Caki2 (cell line): Measurements from ENCODE around the gene PDE10A. TPM values are rescaled to one million over a fixed set of nuclear protein-coding genes. Genes with fewer than 3 reads are reported as not detected.
"Not testable (repeated sequence)": the region's sequence is repeated elsewhere in the genome, so short reads cannot be mapped to it uniquely, and the experiment has no call there.

Source experiments
- DNase-seq: peaks from one replicate; pipeline ENCODE4 v3.0.0-alpha.2; 2015; ENCODE audit warnings: low read depth
- in situ Hi-C: cut with HindIII; loops from 2 replicates; pipeline ENCODE4 v1.10.0; 2016; ENCODE audit warnings: low sequenced_read_pairs, low pct_unique_long_range_greater_than_20kb, mixed read lengths
- total RNA-seq: library from RNA; depleted of rRNA; stranded (reverse); fragments of >200 nt; shearing (Covaris generic); gene quantifications from 2 replicates; pipeline ENCODE4 v1.2.3, GENCODE V29; 2014; ENCODE audit warnings: low replicate concordance

PDE10A gene
- total RNA-seq, 1 experiment from 2014 or later = 4.6 TPM

- DNase-seq = no peak
- in situ Hi-C loops = no loop called here
These were observed 22.2 kb downstream of the PDE10A start for GRCh38 chr6:165640806-165641205.

GRCh38 chr6:165638530-165638929, 24.5 kb downstream of the PDE10A start:
- in situ Hi-C loops = no loop called here
- DNase-seq = no peak

- DNase-seq = no peak
- in situ Hi-C loops = no loop called here
These were observed 25.5 kb downstream of the PDE10A start for GRCh38 chr6:165637586-165637985.

- DNase-seq = no peak
- in situ Hi-C loops = no loop called here
These were observed 26.5 kb downstream of the PDE10A start for GRCh38 chr6:165636402-165637048.

GRCh38 chr6:165635965-165636364, 27.1 kb downstream of the PDE10A start:
- in situ Hi-C loops = no loop called here

GRCh38 chr6:165634101-165634880, 28.8 kb downstream of the PDE10A start:
- in situ Hi-C loops = no loop called here
- DNase-seq = no peak

More at GRCh38 chr6:165635965-165636364, 27.1 kb downstream of the PDE10A start:
- DNase-seq = no peak

- no peak for DNase-seq
- in situ Hi-C loops = no loop called here
These were observed 30.8 kb downstream of the PDE10A start for GRCh38 chr6:165632194-165632593.

GRCh38 chr6:165630544-165630953, 32.5 kb downstream of the PDE10A start:
- in situ Hi-C loops = no loop called here
- DNase-seq = no peak

- no peak for DNase-seq
- in situ Hi-C loops = no loop called here
These were observed 34.1 kb downstream of the PDE10A start for GRCh38 chr6:165628955-165629354.

GRCh38 chr6:165627366-165627765, 35.7 kb downstream of the PDE10A start:
- no peak for DNase-seq
- in situ Hi-C loops = no loop called here

- in situ Hi-C loops = no loop called here
These were observed 36.3 kb downstream of the PDE10A start for GRCh38 chr6:165626711-165627110.

GRCh38 chr6:165624871-165625639, 38.0 kb downstream of the PDE10A start:
- in situ Hi-C loops = no loop called here
- no peak for DNase-seq

More at GRCh38 chr6:165626711-165627110, 36.3 kb downstream of the PDE10A start:
- DNase-seq = no peak

- DNase-seq = no peak
- in situ Hi-C loops = no loop called here
These were observed 41.1 kb downstream of the PDE10A start for GRCh38 chr6:165621940-165622339.

GRCh38 chr6:165618891-165619290, 44.1 kb downstream of the PDE10A start:
- DNase-seq, in situ Hi-C loops: not testable (repeated sequence)

GRCh38 chr6:165618241-165618640, 44.8 kb downstream of the PDE10A start:
- in situ Hi-C loops = no loop called here
- peak; percentile 64 for DNase-seq

GRCh38 chr6:165617528-165617927, 45.5 kb downstream of the PDE10A start:
- in situ Hi-C loops = no loop called here
- no peak for DNase-seq

- in situ Hi-C loops = no loop called here
- DNase-seq = no peak
These were observed 46.9 kb downstream of the PDE10A start for GRCh38 chr6:165616116-165616515.

- in situ Hi-C loops = no loop called here
- no peak for DNase-seq
These were observed 47.4 kb downstream of the PDE10A start for GRCh38 chr6:165615636-165616035.

GRCh38 chr6:165611294-165611693, 51.7 kb downstream of the PDE10A start:
- in situ Hi-C loops = no loop called here
- no peak for DNase-seq
